K562 (cell line): ENCODE results near the gene PLSCR5. TPM values are rescaled to one million over a fixed set of nuclear protein-coding genes. Genes with fewer than 3 reads are reported as not detected.

Experiments
- ATAC-seq: fragments of 200-7000 bp; cut with Tn5 transposase; 3 replicates; pipeline ENCODE4 v1.9.1; 2020; ENCODE audit warnings: moderate library complexity
- BruUV-seq: library from RNA; stranded (reverse); fragments of 400-500 nt; replicated peaks from 2 replicates; lab custom pipeline; 2021; lab: Mats Ljungman, UMichigan
- CTCF ChIA-PET: fragments of 300-600 bp; formaldehyde crosslinking; extraction: SDS; loops from one replicate; lab custom pipeline; 2021; ENCODE audit warnings: low intra/inter-chr PET ratio; lab: Yijun Ruan, JAX
- POLR2A ChIA-PET: fragments of 300-600, 350-650 bp; sonication (Branson Sonifier 250); formaldehyde crosslinking; extraction: SDS; loops from one replicate; lab custom pipeline; 2021; ENCODE audit warnings: antibody characterized with exemption, inconsistent platforms; lab: Yijun Ruan, JAX
- DNase-seq, 4 experiments: peaks; one replicate each; pipeline versions ENCODE4 v3.0.0 to v3.0.0-alpha.2; 2011 to 2018; ENCODE audit warnings: low spot score in 3 of 4, mixed read lengths in 3 of 4; ENCODE audit errors: extremely low read depth in 1 of 4
- FAIRE-seq: peaks from 2 replicates; lab custom pipeline; 2011; peaks lifted over from hg19 to GRCh38; lab: Jason Lieb, UNC
- H2AFZ ChIP-seq: 2 replicates; pipeline ENCODE4 v1.6.0; 2011; ENCODE audit warnings: low read depth, low read length, control low read depth, inconsistent platforms
- H3K27ac ChIP-seq: fragments of 200-600 bp; 3 replicates; pipeline ENCODE4 v1.8.0; 2011; ENCODE audit warnings: low read depth, mild to moderate bottlenecking, control low read depth, inconsistent platforms, low read length, moderate library complexity, mixed read lengths; ENCODE audit errors: extremely low read depth
- H3K27me3 ChIP-seq, 2 experiments: fragments of 300-600 bp in 1 of 2; 2 replicates in 1 of 2; 3 replicates in 1 of 2; pipeline versions ENCODE4 v1.6.0 to v1.8.0; 2011; ENCODE audit warnings: inconsistent platforms in 2 of 2, low read length in 2 of 2, mild to moderate bottlenecking in 1 of 2, mixed read lengths in 1 of 2, moderate library complexity in 1 of 2; ENCODE audit not compliant: control insufficient read depth in 2 of 2, insufficient read depth in 2 of 2
- H3K36me3 ChIP-seq: fragments of 300-600 bp; 3 replicates; pipeline ENCODE4 v1.8.0; 2011; ENCODE audit warnings: mild to moderate bottlenecking, low read length, inconsistent platforms; ENCODE audit not compliant: control insufficient read depth, insufficient read depth
- H3K4me1 ChIP-seq, 2 experiments: fragments of 200-600 bp in 1 of 2; replicated peaks in 1 of 2; 2 replicates in 1 of 2; 3 replicates in 1 of 2; pipeline versions ENCODE4 v1.5.1 to v1.8.0; 2011; ENCODE audit warnings: inconsistent platforms in 2 of 2, low read length in 2 of 2, mild to moderate bottlenecking in 1 of 2, mixed read lengths in 1 of 2, moderate library complexity in 1 of 2; ENCODE audit not compliant: control insufficient read depth in 2 of 2, insufficient read depth in 2 of 2
- H3K4me2 ChIP-seq: 2 replicates; pipeline ENCODE4 v1.6.1; 2011; ENCODE audit warnings: low read length, control low read depth, inconsistent platforms, mixed read lengths; ENCODE audit not compliant: insufficient read depth
- H3K4me3 ChIP-seq: fragments of 200-600 bp; sonication (generic), shearing (Covaris generic); 2 replicates; pipeline ENCODE4 v1.5.1; 2016; ENCODE audit warnings: control low read depth, inconsistent platforms
- H3K79me2 ChIP-seq: fragments of 200-600 bp; 3 replicates; pipeline ENCODE4 v1.8.0; 2011; ENCODE audit warnings: low read length, inconsistent platforms; ENCODE audit not compliant: control insufficient read depth, insufficient read depth
- H3K9ac ChIP-seq, 2 experiments: 2 replicates each; pipeline versions ENCODE4 v1.6.0 to v1.6.1; 2011; ENCODE audit warnings: low read depth in 2 of 2, low read length in 2 of 2, control low read depth in 1 of 2, inconsistent platforms in 1 of 2, mild to moderate bottlenecking in 1 of 2, mixed read lengths in 1 of 2; ENCODE audit not compliant: insufficient read depth in 1 of 2
- H3K9me1 ChIP-seq: one replicate; pipeline ENCODE4 v1.6.0; 2011; ENCODE audit warnings: inconsistent platforms, mild to moderate bottlenecking, low read length, moderate library complexity; ENCODE audit not compliant: control insufficient read depth, insufficient read depth
- H3K9me3 ChIP-seq: replicated peaks from 2 replicates; pipeline ENCODE4 v1.5.1; 2011; ENCODE audit warnings: low read depth, low read length, inconsistent platforms; ENCODE audit not compliant: control insufficient read depth, insufficient read depth
- H4K20me1 ChIP-seq: replicated peaks from 2 replicates; pipeline ENCODE4 v1.6.1; 2011; ENCODE audit warnings: low read length, inconsistent platforms, mixed read lengths; ENCODE audit not compliant: control insufficient read depth, insufficient read depth
- ESRRA ChIP-seq: fragments of 450-650 bp; IDR thresholded peaks from 2 replicates; pipeline ENCODE4 v1.6.1; 2014; ENCODE audit warnings: low read depth, mild to moderate bottlenecking, moderate library complexity, borderline replicate concordance
- HSF4 ChIP-seq: fragments of 250-450 bp; sonication (Bioruptor Pico); IDR thresholded peaks from 2 replicates; pipeline ENCODE4 v2.1.2; 2022; ENCODE audit warnings: mild to moderate bottlenecking, moderate library complexity, borderline replicate concordance
- ILK ChIP-seq: fragments of 450-650 bp; IDR thresholded peaks from 2 replicates; pipeline ENCODE4 v1.6.1; 2016; ENCODE audit warnings: missing genetic modification characterization, low read depth, mild to moderate bottlenecking, missing compliant biosample characterization, moderate library complexity, borderline replicate concordance
- MXI1 ChIP-seq: IDR thresholded peaks from 2 replicates; pipeline ENCODE4 v1.6.1; 2011; ENCODE audit warnings: low read depth, mild to moderate bottlenecking, improper control_type of control experiment, low read length
- POLR2B ChIP-seq: fragments of 450-650 bp; IDR thresholded peaks from 2 replicates; pipeline ENCODE4 v1.6.1; 2018; ENCODE audit warnings: low read depth; ENCODE audit not compliant: partially characterized antibody
- RBBP5 ChIP-seq: fragments of 200-600 bp; sonication (generic); IDR thresholded peaks from 2 replicates; pipeline ENCODE4 v1.6.1; 2012; ENCODE audit warnings: borderline replicate concordance, mild to moderate bottlenecking, low read length, control low read depth, inconsistent platforms; ENCODE audit not compliant: insufficient read depth, poor library complexity, severe bottlenecking
- RFX1 ChIP-seq: fragments of 450-650 bp; IDR thresholded peaks from 2 replicates; pipeline ENCODE4 v1.6.1; 2016; ENCODE audit warnings: mild to moderate bottlenecking, moderate library complexity
- SRSF1 ChIP-seq: fragments of 200-400 bp; formaldehyde crosslinking; IDR thresholded peaks from 2 replicates; pipeline ENCODE4 v1.6.1; 2017; ENCODE audit warnings: mild to moderate bottlenecking, low read depth, low read length, moderate library complexity
- SRSF3 ChIP-seq: fragments of 200-400 bp; formaldehyde crosslinking; IDR thresholded peaks from 2 replicates; pipeline ENCODE4 v1.6.1; 2016; ENCODE audit warnings: mild to moderate bottlenecking, low read length, moderate library complexity; ENCODE audit not compliant: insufficient read depth
- STAT6 ChIP-seq: sonication (generic); formaldehyde crosslinking; IDR thresholded peaks from 2 replicates; pipeline ENCODE4 v1.8.1; 2023; ENCODE audit warnings: mild to moderate bottlenecking, missing genetic modification reagents
- U2AF2 ChIP-seq: fragments of 200-400 bp; formaldehyde crosslinking; optimal IDR thresholded peaks from 2 replicates; pipeline ENCODE3; 2017; ENCODE audit warnings: low read depth, mild to moderate bottlenecking, low read length
- YBX1 ChIP-seq: fragments of 450-650 bp; IDR thresholded peaks from 2 replicates; pipeline ENCODE4 v1.7.1; 2016; ENCODE audit warnings: mild to moderate bottlenecking
- ZBTB33 ChIP-seq: sonication (generic); formaldehyde crosslinking; IDR thresholded peaks from 2 replicates; pipeline ENCODE4 v1.8.1; 2023; ENCODE audit warnings: mild to moderate bottlenecking, missing genetic modification reagents
- ZNF140 ChIP-seq: fragments of 250-450 bp; sonication (Bioruptor Pico); IDR thresholded peaks from 2 replicates; pipeline ENCODE4 v1.8.0; 2021; ENCODE audit warnings: moderate library complexity, mild to moderate bottlenecking, inconsistent platforms
- ZNF165 ChIP-seq: fragments of 250-450 bp; sonication (Bioruptor Pico); IDR thresholded peaks from 2 replicates; pipeline ENCODE4 v1.4.0; 2020; ENCODE audit warnings: borderline replicate concordance
- ZNF212 ChIP-seq: fragments of 450-650 bp; formaldehyde crosslinking; IDR thresholded peaks from 2 replicates; pipeline ENCODE4 v1.4.0; 2020; ENCODE audit warnings: mild to moderate bottlenecking
- ZNF347 ChIP-seq: fragments of 450-650 bp; formaldehyde crosslinking; IDR thresholded peaks from 2 replicates; pipeline ENCODE4 v1.4.0; 2020; ENCODE audit warnings: low read depth, mild to moderate bottlenecking, moderate library complexity
- WGBS: fragments of 100-300 bp; shearing (Covaris generic); methylation state at CpG from one replicate; pipeline ENCODE4 v1.1.6; 2016; ENCODE audit warnings: low coverage, mixed read lengths; ENCODE audit not compliant: insufficient coverage; ENCODE audit errors: missing lambda C conversion rate; 5-methylcytosine and 5-hydroxymethylcytosine counted together
- in situ Hi-C: fragments of 300-500 bp; cut with MboI; formaldehyde crosslinking; loops from 4 replicates; pipeline ENCODE4 v1.15.0; 2018; ENCODE audit warnings: inconsistent platforms, mixed read lengths
- intact Hi-C: fragments of 100-400 bp; cut with micrococcal nuclease; formaldehyde crosslinking; loops from 2 replicates; pipeline ENCODE4 v1.14.2; 2022
- polyA plus RNA-seq, 8 experiments: library from polyadenylated mRNA; depleted of rRNA in 4 of 8; stranded (reverse) in 5 of 8; unstranded in 3 of 8; fragments of >200 nt; fragmentation: Nextera tagmentation in 2 of 8; fragmentation: Illumina TruSeq in 1 of 8; extraction: Ambion mirVana in 2 of 8; extraction: Trizol in 1 of 8; gene quantifications; 2 replicates each; pipeline versions ENCODE4 v1.2.1 to v1.2.3, GENCODE V29; 2011 to 2014; ENCODE audit warnings: inconsistent platforms in 1 of 8, missing spikeins in 1 of 8
- total RNA-seq, 7 experiments: library from RNA; depleted of rRNA in 6 of 7; stranded (reverse); fragments of >200 nt in 6 of 7; fragmentation: Illumina TruSeq in 2 of 7; extraction: Trizol in 2 of 7; gene quantifications; 2 replicates each; pipeline versions ENCODE4 v1.2.1 to v1.2.3, GENCODE V29; 2011 to 2021; ENCODE audit warnings: low replicate concordance in 1 of 7

PLSCR5 gene
- total and polyA plus RNA-seq, 9 of the 15 experiments (the other 6 are each of a cell fraction or from before 2014, with no cell fraction given) = not detected

DNA sequence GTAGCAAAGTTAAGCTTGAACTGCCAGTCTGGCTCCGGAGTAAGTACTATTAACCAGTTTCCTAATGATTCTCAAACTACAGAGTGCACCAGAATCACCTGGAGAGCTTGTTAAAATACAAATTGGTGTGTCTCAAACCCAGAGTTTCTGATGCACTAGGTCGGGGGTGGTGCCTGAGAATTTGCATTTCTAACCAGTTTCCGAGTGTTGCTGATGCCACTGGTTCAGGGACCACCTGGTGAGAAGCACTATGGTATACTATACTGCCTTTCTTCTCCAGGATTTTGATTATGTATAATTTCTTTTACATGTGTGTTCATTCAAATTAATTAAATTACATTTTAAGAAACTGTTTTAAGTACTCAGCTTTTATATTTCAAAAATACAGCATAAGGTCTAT lies 48.8 kb upstream of the PLSCR5 start (continued):
- TF ChIP-seq SRSF1 (no peak), ILK (tag) (no peak), RFX1 (no peak)

GRCh38 chr3:146650691-146651442 lies 45.7 kb upstream of the PLSCR5 start:
- H3K9me1 ChIP-seq = no peaks in the 10 kb centered on the region
- H2AFZ ChIP-seq = no peak overlapping the region
- CTCF ChIA-PET = no interaction called here
- in situ Hi-C loops = no loop called here
- no peak overlapping the region for H3K4me3 ChIP-seq
- H3K27ac ChIP-seq = no peak overlapping the region
- H3K9me3 ChIP-seq = no peaks in the 10 kb centered on the region
- BruUV-seq = no TSS peak
- no peak overlapping the region for H3K4me2 ChIP-seq
- ATAC-seq (no peak), DNase-seq (no peak), FAIRE-seq (no peak)
- no peaks in the 10 kb centered on the region for H3K36me3 ChIP-seq
- no peak overlapping the region for H3K9ac ChIP-seq
- H3K27me3 ChIP-seq = no peaks in the 10 kb centered on the region
- intact Hi-C loops = no loop called here
- 0% methylated on average over 2 of the region's 2 CpGs for WGBS
- H4K20me1 ChIP-seq = no peaks in the 10 kb centered on the region
- H3K79me2 ChIP-seq = no peaks in the 10 kb centered on the region
- H3K4me1 ChIP-seq = no peaks in the 10 kb centered on the region
- POLR2A ChIA-PET = no interaction called here
- TF ChIP-seq POLR2B = no peak
- TF ChIP-seq ZNF140 (CRISPR knock-in tag) = no peak
- no peak for TF ChIP-seq MXI1
- no peak for TF ChIP-seq ZNF347 (CRISPR knock-in tag)
- TF ChIP-seq YBX1 = no peak
- no peak for TF ChIP-seq HSF4
- no peak for TF ChIP-seq SRSF3
- no peak for TF ChIP-seq ZNF212 (CRISPR knock-in tag)
- TF ChIP-seq STAT6 (CRISPR knock-in tag) = no peak
- TF ChIP-seq ZBTB33 (CRISPR knock-in tag) = no peak
- no peak for TF ChIP-seq U2AF2
- TF ChIP-seq ZNF165 (CRISPR knock-in tag) = no peak
- TF ChIP-seq ESRRA = no peak
- no peak for TF ChIP-seq RBBP5
